IMR-90 (cell line): Measurements from ENCODE around the gene MPND.
"Not testable (repeated sequence)": the region's sequence is repeated elsewhere in the genome, so short reads cannot be mapped to it uniquely, and the experiment has no call there.

Experiments used
- CTCF ChIP-seq: conservative IDR thresholded peaks from 2 replicates; pipeline ENCODE4 v1.5.1; 2012; ENCODE audit warnings: mild to moderate bottlenecking, low read depth, low read length, improper control_type of control experiment
- MAFK ChIP-seq: IDR thresholded peaks from 2 replicates; pipeline ENCODE4 v1.6.1; 2012; ENCODE audit warnings: low read depth, low read length, improper control_type of control experiment
- MAZ ChIP-seq: IDR thresholded peaks from 2 replicates; pipeline ENCODE4 v1.6.1; 2012; ENCODE audit warnings: low read depth, mild to moderate bottlenecking, low read length, improper control_type of control experiment, moderate library complexity, borderline replicate concordance
- MXI1 ChIP-seq: IDR thresholded peaks from 2 replicates; pipeline ENCODE4 v1.6.1; 2012; ENCODE audit warnings: low read depth, mild to moderate bottlenecking, low read length, moderate library complexity, borderline replicate concordance
- POLR2A ChIP-seq: IDR thresholded peaks from 2 replicates; pipeline ENCODE4 v1.6.1; 2012; ENCODE audit warnings: mild to moderate bottlenecking, low read depth, low read length

GRCh38 chr19:4349225-4349624 is 5.9 kb downstream of the MPND start:
- TF ChIP-seq POLR2A, MAZ, MXI1, MAFK, CTCF: not testable (repeated sequence)
